Subcutaneous abdominal adipose tissue (tissue), 5 donors: ENCODE data around the gene EFCAB8.
"Not testable (repeated sequence)": the region's sequence is repeated elsewhere in the genome, so short reads cannot be mapped to it uniquely, and the experiment has no call there.

Experiments
- H3K27ac ChIP-seq: one replicate; pipeline ENCODE4 v1.7.0; 2013; ENCODE audit warnings: low read depth, mild to moderate bottlenecking, inconsistent platforms, low read length, moderate library complexity
- H3K27me3 ChIP-seq, 5 donors: one replicate each; pipeline ENCODE4 v1.7.0; 2013; ENCODE audit warnings: low read length in 5 of 5, inconsistent platforms in 1 of 5; ENCODE audit not compliant: control insufficient read depth in 5 of 5, insufficient read depth in 4 of 5
- H3K36me3 ChIP-seq, 5 donors: one replicate each; pipeline ENCODE4 v1.7.0; 2013; ENCODE audit warnings: low read length in 5 of 5; ENCODE audit not compliant: control insufficient read depth in 5 of 5, insufficient read depth in 5 of 5
- H3K4me1 ChIP-seq, 5 donors: one replicate each; pipeline ENCODE4 v1.7.0; 2013; ENCODE audit warnings: low read length in 5 of 5, mild to moderate bottlenecking in 3 of 5, moderate library complexity in 1 of 5; ENCODE audit not compliant: control insufficient read depth in 5 of 5, insufficient read depth in 5 of 5
- H3K4me3 ChIP-seq, 5 donors: one replicate each; pipeline ENCODE4 v1.7.0; 2013; ENCODE audit warnings: low read length in 5 of 5, low read depth in 1 of 5
- H3K9ac ChIP-seq, 5 donors: one replicate each; pipeline ENCODE4 v1.7.0; 2013; ENCODE audit warnings: low read length in 5 of 5, mild to moderate bottlenecking in 4 of 5, moderate library complexity in 3 of 5
- H3K9me3 ChIP-seq, 5 donors: one replicate each; pipeline ENCODE4 v1.7.0; 2013; ENCODE audit warnings: low read length in 5 of 5; ENCODE audit not compliant: control insufficient read depth in 5 of 5
- donor health status: healthy.
- donor health status: healthy.
- donor health status: healthy.
- donor health status: healthy.
- donor health status: healthy.

Gene EFCAB8

GRCh38 chr20:32930181-32930580 is 71.5 kb downstream of the EFCAB8 start:
- no peak overlapping the region for H3K27ac ChIP-seq
- no peaks in the 10 kb centered on the region for H3K27me3 ChIP-seq
- H3K4me3 ChIP-seq: no peak overlapping the region
- H3K9ac ChIP-seq: no peak overlapping the region
- H3K36me3 ChIP-seq: no peaks in the 10 kb centered on the region
- H3K9me3 ChIP-seq: no peaks in the 10 kb centered on the region
- no peaks in the 10 kb centered on the region for H3K4me1 ChIP-seq

DNA sequence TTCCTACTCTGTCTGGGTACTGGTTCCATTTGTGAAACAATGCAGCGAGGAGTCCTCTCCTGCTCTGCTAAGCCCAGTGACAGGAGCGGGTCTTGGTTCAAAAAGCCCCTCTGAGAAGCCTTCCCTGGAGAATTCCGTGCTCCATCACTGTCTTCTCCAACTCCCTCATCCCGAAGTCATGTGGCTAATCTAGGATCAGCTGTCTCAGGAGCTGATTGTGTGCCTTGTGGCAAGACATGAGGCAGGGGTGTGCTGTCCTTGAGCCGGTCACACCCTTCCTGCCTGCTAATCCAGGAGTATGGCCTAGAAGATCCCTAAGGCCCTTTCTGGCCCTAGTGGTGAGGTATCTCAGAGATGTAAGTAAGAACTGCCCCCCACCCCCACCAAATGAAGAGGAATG is 72.0 kb downstream of the EFCAB8 start:
- H3K4me3 ChIP-seq: no peak overlapping the region

DNA sequence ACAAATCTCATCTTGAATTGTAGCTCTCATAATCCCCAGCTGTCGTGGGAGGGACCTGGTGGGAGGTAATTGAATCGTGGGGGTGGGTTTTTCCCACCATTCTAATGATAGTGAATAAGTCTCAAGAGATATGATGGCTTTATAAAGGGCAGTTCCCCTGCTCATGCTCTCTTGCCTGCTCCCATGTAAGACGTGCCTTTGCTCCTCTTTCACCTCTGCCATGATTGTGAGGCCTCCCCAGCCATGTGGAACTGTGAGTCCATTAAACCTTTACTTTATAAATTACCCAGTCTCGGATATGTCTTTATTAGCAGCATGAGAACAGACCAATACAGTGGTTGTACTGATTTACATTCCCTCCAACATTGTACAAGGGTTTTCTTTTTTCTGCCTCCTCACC is 75.9 kb downstream of the EFCAB8 start:
- Histone ChIP-seq H3K36me3 (no peaks in the 10 kb centered on the region), H3K27ac (no peak overlapping the region), H3K4me3 (no peak overlapping the region), H3K27me3 (no peaks in the 10 kb centered on the region), H3K4me1 (no peaks in the 10 kb centered on the region), H3K9me3 (no peaks in the 10 kb centered on the region), H3K9ac (no peak overlapping the region)

More for the DNA sequence above, 72.0 kb downstream of the EFCAB8 start:
- Histone ChIP-seq H3K4me1 (no peaks in the 10 kb centered on the region), H3K27me3 (no peaks in the 10 kb centered on the region), H3K9me3 (no peaks in the 10 kb centered on the region), H3K27ac (no peak overlapping the region), H3K9ac (no peak overlapping the region), H3K36me3 (no peaks in the 10 kb centered on the region)

GRCh38 chr20:32941155-32941885 is 82.6 kb downstream of the EFCAB8 start:
- Histone ChIP-seq H3K27me3 (no peaks in the 10 kb centered on the region), H3K4me1 (no peaks in the 10 kb centered on the region), H3K9ac (no peak overlapping the region), H3K9me3 (no peaks in the 10 kb centered on the region), H3K36me3 (no peaks in the 10 kb centered on the region), H3K27ac (no peak overlapping the region), H3K4me3 (no peak overlapping the region)

- no peak overlapping the region for H3K9ac ChIP-seq
- H3K36me3 ChIP-seq: no peaks in the 10 kb centered on the region
- H3K4me1 ChIP-seq: no peaks in the 10 kb centered on the region
- no peak overlapping the region for H3K4me3 ChIP-seq
- no peaks in the 10 kb centered on the region for H3K9me3 ChIP-seq
- no peak overlapping the region for H3K27ac ChIP-seq
- no peaks in the 10 kb centered on the region for H3K27me3 ChIP-seq
These were observed 84.8 kb downstream of the EFCAB8 start for GRCh38 chr20:32943490-32944052.

DNA sequence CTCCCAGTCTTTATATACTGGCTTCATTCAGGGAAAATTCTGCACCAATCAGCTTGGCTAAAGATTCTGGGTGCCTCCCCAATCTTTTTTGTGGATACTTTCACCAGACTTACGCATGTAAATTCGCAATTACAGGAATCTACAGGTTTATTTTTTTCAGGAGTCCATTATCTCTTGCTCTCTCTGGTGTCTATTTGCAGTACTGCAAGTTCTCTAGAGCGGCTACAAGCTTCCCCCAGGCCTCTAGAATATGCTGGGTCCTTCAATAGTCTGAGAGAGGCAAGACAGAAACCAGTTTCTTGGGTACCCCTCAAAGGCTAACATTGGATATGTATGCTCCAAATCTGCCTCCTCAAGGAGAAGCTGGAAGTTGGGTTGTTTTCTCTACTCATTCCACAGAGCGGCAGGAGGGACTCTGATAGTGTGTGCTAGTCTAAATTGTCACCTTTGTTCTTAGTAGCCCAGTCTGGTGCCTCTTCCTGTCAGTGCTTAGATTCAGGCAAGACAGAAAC is 87.0 kb downstream of the EFCAB8 start:
- no peak overlapping the region for H3K27ac ChIP-seq

GRCh38 chr20:32946629-32947028 is 87.9 kb downstream of the EFCAB8 start:
- H3K4me3 ChIP-seq: no peak overlapping the region
- H3K27me3 ChIP-seq: no peaks in the 10 kb centered on the region
- no peak overlapping the region for H3K9ac ChIP-seq
- H3K27ac ChIP-seq: no peak overlapping the region
- no peaks in the 10 kb centered on the region for H3K4me1 ChIP-seq
- no peaks in the 10 kb centered on the region for H3K9me3 ChIP-seq
- no peaks in the 10 kb centered on the region for H3K36me3 ChIP-seq

More for the DNA sequence above, 87.0 kb downstream of the EFCAB8 start:
- H3K36me3 ChIP-seq: no peaks in the 10 kb centered on the region
- H3K9me3 ChIP-seq: no peaks in the 10 kb centered on the region
- H3K9ac ChIP-seq: no peak overlapping the region
- H3K4me3 ChIP-seq: no peak overlapping the region
- H3K4me1 ChIP-seq: no peaks in the 10 kb centered on the region
- H3K27me3 ChIP-seq: no peaks in the 10 kb centered on the region

DNA sequence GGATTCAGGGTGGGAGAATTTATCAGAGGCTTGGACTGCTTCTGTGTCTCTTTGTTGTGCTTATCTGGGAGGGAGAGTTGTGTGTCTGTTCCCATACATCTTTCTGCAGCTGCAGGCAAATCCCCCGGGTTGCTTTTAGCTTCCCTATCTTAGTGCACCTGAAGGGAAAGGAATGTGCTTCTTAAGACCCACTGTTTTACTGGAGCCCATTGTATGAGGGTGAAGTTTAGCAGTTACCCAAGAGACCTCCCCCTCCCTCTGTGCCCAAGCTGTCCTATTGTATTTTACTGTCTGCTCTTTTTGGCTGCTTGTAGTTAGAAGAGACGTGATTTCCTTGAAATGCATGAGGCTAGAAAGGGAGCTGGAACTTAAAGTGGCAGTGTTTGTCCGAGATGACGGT is 91.8 kb downstream of the EFCAB8 start:
- not testable (repeated sequence) for H3K27ac ChIP-seq, H3K4me1 ChIP-seq, H3K9me3 ChIP-seq, H3K4me3 ChIP-seq, H3K36me3 ChIP-seq, H3K27me3 ChIP-seq, H3K9ac ChIP-seq

GRCh38 chr20:32957459-32957858 is 98.7 kb downstream of the EFCAB8 start:
- H3K4me3 ChIP-seq: no peak overlapping the region
- peaks cover 0 to 7% (median 5%) of the 10 kb centered on the region in 5 donors for H3K27me3 ChIP-seq
- no peak overlapping the region for H3K27ac ChIP-seq
- no peaks in the 10 kb centered on the region for H3K4me1 ChIP-seq
- H3K9ac ChIP-seq: no peak overlapping the region
- H3K36me3 ChIP-seq: no peaks in the 10 kb centered on the region
- peaks cover 5 to 25% (median 16%) of the 10 kb centered on the region in 5 donors for H3K9me3 ChIP-seq

GRCh38 chr20:32958574-32958973 is 99.9 kb downstream of the EFCAB8 start:
- Histone ChIP-seq H3K36me3 (no peaks in the 10 kb centered on the region), H3K4me3 (no peak overlapping the region), H3K9ac (no peak overlapping the region), H3K27me3 (peaks cover 0 to 8% (median 4%) of the 10 kb centered on the region in 5 donors), H3K4me1 (no peaks in the 10 kb centered on the region), H3K9me3 (peaks cover 5 to 25% (median 16%) of the 10 kb centered on the region in 5 donors), H3K27ac (no peak overlapping the region)
